ENCODE results near the gene VTCN1.
A peak's percentile ranks its signal among the peaks of the same experiment; 100 is the strongest.
"Not testable (repeated sequence)": the region's sequence is repeated elsewhere in the genome, so short reads cannot be mapped to it uniquely, and the experiment has no call there.

VTCN1 gene

DNA sequence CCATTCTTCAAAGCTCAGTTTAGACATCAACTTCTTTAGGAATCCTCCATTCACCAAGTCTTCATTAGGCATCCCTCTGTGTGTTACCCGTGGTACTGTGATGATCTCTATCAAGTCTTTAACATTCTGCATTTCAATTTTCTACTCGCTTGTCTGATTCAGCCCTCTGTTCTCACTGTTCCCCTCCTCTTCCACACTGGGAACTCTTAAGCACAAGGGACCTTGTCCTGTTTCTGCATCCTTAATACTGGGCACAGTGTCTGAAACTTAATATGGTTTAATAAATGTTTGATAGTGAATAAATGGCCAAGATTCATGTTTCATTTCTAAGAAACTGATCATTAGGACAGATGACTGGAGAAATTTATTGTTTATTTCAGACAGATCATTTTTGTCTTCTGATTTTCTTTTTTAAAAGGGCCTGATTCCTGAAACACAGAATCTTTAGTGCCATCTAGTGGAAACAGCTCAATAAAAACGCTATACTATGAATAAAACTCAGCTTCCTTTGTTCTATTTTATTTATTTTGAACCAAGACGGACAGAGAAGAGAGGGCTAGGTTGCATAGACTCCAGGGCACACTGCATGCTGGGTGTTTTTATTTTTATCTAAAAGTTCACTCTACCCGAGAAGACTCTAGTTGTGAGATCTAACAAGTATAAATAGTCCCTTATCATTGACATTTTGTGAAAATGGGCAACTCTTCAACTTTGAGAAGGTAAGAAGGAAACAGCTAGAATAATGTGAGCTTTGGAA is 82.2 kb downstream of the VTCN1 start:
- DNase-seq (ENCODE audit: low read depth in 1 of 2, low spot score in 1 of 2): no peak

DNA sequence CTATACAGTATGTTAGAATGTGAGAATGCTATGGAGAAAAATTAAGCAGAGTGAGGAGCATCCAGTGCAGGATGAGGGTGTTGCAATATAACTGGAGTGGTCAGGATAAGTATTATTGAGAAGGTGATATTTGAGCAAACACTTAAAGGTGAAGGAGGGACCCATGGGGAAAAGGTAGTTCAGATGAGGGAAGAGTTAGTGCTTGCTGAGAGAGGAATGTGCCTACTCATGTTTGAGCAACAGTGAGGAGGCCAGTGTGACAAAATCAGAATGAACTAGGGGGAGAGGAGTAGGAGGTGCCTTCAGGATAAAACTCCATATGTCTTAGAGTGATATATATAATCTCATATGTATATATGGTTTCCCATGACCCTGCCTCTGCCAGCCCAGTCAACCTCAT is 82.9 kb downstream of the VTCN1 start:
- no peak for DNase-seq (ENCODE audit: low read depth in 1 of 2, low spot score in 1 of 2)

DNA sequence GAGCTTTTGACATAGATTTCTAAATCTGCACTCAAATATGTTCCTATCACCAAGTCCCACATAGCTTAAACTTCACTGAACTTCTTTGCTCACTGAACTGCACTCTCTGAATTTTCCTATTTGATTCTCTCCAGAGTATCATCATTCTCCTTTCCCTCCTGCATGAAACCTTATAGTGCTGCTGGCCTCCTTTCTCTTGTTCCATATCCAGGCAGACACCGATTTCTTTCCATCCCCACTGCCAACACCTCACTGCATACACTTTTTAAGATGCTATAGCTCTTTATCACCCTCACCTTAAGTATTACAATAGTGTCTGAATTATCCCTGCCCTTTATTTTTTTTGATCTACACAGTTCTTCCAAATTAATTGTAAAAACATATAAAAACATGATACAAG is 86.1 kb downstream of the VTCN1 start:
- no peak for DNase-seq (ENCODE audit: low read depth in 1 of 2, low spot score in 1 of 2)

DNA sequence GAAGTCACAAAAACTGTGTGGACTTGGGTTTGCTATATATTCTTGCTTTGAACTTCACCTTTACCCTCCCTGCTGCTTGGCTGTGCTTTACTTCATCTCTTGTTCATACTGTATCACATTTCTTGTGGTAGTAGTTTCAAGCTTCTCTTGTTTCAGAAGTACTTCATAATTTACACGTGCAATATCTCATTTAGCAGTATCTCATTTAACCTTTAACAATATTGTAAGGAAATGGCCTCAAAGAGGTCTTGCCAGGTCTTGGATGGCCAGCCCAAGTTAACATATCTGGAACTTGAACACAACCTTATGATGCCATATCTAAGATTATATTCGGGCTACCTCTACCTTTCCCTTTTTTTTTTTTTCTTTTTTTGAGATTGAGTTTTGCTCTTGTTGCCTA is 87.5 kb downstream of the VTCN1 start:
- DNase-seq (ENCODE audit: low read depth in 1 of 2, low spot score in 1 of 2): no peak

DNA sequence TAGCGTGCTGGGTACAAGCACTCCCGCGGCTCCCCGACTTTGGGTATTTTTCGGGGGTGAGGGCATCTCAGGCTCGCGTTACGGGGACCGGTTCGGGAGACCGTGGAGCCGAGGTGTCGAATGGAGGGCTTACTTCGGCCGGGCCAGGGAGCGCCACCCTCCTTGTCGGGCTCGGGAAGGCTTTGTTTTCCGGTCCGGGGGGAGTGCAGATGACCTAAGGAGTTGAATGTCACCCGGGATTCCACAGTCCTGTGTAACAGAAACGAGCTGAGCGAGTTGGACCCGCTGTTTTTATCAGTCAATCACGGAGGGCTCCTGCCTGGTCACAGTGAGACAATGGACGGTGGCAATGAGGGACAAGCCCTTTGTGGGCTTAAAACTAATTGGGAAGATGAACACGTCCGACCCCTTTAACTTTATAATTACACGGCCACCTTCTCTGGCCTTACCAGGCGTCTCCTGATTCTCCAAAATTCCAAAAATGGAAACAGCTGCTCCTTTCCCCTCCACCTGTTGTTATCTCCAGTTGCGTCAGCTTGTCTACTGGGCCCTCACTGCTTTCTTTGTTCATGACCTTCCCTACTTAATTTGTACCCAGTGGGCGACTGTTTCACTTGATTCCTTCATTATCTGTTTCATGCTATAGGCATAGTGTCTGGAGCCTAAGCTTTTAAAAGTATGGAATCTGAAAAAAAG is 88.2 kb downstream of the VTCN1 start:
- DNase-seq (ENCODE audit: low read depth in 1 of 2, low spot score in 1 of 2): no peak

DNA sequence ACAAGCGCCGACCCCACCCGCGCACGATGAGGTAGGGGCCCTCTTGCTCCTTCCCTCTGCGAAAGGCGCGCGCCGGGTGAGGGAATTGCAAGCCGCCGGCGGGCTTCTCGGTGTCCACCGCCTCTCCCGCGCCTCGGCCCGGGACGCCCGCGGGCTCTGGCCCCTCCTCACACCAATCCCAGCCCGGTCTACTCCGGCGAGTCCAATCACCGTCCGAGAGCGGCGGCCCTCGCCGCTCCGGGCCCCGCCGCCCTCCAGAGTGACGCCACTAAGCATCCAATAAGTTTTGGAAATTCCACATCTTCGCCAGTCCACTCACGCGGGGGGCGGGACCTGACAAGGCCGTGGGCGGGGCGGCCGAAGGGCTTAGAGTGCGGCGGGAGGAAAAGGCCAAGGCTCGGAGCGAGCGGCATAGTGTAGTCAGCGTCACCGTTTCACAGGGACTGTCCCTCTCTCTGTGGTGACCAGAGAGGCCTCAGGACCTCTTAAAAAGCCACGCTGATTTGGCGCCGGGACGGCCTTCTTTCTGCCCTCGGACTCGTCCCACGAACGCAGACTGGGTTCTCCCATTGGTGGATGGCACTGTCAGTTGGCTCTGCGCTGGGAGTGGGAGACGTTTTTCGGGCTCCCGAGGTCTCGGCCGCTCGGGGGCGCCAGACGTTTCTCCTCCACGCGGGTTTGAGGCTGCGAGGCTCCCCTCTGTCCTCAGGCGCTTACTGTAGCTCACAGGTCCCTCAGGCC is 89.0 kb downstream of the VTCN1 start, which contains the start of gene TRIM45:
Gene TRIM45, minus strand, starts transcription at position 161 of the 741 bp plus-strand sequence. CDS start 548 bp downstream, outside the sequence.
- DNase-seq (ENCODE audit: low read depth in 1 of 2, low spot score in 1 of 2): peak; percentile 58 to 78

DNA sequence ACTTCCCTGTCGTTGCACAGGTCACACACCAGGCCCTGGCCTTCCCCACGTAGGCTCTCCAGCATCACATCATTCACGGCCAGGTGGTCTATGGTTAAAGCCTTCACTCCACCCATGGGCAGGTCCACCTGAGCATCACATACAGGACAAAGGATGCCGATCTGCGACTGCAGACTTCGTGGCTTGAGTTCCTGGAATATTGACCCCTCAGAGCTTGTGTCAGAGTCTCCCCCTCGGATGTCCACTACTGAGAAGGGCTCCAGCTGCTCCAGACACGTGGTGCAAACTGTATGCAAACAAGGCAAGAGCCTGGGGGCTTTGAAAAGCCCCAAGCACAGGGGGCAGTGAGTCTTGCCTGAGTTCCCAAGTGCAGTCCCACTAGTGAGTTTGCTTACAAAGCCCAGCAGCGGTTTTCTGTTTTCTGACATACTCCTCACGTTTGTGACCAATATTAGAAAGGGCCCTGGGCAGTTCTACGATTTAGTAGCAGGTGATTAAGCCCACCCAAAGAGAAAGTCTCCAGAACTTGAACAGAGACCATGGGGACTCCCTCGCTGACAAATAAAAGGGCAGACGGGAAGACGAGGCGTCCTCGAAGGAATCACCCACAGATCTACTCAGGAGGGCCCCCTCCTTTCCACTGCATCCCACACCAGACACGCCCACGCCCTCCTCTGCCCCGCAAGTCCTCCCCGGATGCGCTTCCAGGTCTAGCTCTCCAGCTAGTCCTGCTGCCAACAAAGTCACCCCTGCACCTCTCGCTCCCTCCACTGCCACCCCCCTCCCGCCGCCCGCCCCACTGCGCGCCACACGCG is 89.7 kb downstream of the VTCN1 start:
- DNase-seq (ENCODE audit: low read depth in 1 of 2, low spot score in 1 of 2): no peak

DNA sequence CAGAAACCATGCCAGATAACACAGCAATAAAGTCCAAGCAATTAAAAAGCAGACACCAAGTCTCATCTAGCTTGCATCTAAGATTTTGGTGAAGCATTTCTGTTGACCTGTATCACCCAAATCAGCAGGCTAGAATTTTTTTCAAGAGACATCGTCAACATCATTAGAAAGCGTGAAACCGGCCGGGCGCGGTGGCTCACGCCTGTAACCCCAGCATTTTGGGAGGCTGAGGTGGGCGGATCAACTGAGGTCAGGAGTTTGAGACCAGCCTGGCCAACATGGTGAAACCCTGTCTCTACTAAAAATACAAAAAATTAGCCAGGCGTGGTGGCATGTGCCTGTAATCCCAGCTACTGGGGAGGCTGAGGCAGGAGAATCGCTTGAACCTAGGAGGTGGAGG is 91.6 kb downstream of the VTCN1 start:
- not testable (repeated sequence) for DNase-seq (ENCODE audit: low read depth in 1 of 2, low spot score in 1 of 2)

DNA sequence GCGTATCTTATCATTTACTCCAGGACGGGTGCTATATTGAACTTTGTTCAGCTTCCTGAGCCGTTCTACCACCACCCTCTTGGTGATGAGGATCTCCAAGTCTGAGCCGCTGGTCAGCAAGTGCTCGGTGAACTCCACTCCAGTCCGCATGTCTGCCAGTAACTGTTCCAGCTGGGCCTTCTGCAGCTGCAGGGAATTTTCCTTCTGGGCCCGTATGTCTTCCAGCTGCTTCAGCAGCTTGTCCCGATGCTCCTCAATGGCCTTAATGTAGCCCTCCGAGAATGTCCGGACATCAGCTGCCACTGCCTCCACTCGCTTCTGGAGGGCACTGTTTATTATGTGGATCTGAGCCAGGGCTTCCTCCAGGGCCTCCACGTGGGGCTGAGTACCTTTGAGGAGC is 92.6 kb downstream of the VTCN1 start:
- no peak for DNase-seq (ENCODE audit: low read depth in 1 of 2, low spot score in 1 of 2)

DNA sequence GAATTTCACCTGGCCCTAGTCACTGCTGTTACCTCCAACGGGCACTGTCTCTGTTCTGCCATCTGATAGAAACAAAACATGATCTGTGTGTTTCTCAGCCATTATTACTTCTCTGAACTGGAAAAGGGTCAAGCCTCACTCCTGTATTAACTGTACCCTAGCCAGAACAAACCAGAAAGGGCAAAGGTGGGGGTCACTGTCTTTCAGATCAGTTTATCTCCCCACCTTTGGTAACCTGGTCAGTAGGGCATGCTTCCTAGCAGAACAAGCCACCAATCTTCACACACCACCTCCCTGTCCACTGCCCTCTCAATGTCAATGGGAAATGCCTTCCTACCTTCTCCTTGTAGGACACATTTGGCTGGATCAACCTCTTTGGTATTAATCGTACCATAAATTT is 93.0 kb downstream of the VTCN1 start:
- DNase-seq (ENCODE audit: low read depth in 1 of 2, low spot score in 1 of 2): no peak

DNA sequence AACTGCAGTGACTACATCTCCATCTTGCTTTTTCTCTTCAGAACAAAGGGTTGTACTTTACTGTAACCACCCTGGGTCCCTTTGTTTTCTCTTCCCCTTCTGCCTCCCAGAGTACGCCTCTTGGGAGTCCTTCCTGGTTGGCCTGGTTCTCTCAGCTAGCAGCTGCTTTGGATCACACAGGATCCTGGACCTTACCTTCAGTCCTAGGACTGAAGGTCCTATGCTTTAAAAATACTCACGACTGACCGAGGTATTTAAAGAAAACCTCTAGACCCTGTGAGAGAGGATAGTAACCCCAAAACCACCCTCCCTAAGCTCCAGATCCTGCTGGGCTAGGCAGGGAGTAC is 94.0 kb downstream of the VTCN1 start:
- no peak for DNase-seq (ENCODE audit: low read depth in 1 of 2, low spot score in 1 of 2)

DNA sequence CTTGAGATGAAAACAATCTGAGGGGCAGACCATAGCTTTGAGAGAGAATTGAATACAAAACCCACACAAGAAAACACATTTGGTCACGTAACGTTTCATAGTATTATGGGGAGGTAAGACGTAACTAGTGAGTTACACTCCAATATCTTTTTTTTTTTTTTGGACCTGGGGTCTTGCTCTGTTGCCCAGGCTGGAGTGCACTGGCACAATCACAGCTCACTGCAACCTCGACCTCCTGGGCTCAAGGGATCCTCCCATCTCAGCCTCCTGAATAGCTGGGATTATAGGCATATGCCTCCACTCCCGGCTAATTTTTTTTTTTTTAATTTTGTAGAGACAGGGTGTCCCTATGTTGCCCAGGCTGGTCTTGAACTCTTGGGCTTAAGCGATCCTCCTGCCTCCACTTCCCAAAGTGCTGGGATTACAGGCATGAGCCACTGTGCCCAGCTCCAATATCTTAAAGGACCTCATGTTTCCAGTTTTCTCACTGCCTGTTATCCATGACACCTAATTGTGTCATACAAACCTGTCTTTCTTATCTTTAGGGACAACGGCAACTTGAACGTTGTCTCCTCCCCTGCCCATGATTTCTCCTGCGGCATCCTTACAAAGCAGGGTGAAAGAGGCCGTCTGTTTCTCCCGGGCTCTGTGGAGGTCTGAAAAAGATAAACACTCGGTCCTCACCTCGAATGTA is 94.5 kb downstream of the VTCN1 start:
- no peak for DNase-seq (ENCODE audit: low read depth in 1 of 2, low spot score in 1 of 2)

DNA sequence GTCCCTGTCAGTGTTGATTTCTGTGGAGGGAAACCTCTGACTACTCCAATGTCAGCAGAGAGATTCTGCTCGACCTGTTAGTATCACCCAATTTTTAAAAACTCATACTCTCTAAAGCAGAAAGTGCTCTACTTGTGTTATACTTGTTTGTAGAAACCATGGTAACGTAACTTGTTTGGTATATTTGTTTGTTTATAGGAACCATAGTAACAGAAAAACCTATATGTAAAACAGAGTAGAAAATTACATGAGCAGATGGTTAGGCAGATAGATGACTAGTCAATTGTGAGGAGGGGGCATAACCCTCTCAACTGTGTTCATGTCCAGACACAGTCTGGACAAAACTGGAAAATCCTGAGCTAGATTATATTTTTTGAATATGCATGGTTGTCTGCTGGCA is 95.8 kb downstream of the VTCN1 start:
- DNase-seq (ENCODE audit: low read depth in 1 of 2, low spot score in 1 of 2): no peak

DNA sequence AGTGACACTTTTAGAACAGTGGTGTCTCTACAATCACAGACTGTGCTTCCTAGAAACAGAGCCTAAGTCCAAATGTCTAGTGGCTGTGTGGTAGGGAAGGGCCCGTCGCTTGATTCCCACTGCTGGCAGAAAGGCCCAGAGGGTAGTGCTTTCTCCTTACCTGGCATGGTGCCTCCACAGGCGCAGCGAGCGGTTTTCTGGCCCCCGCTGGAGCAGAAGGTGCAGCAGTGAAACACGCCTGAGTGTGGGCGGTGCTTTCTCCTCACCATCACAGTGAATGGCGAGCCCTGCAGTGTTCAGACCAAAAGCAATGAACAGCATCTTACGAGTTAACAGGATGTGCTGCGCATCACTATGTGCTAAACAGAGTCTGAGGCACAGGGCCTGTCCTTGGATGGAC is 97.5 kb downstream of the VTCN1 start:
- no peak for DNase-seq (ENCODE audit: low read depth in 1 of 2, low spot score in 1 of 2)

DNA sequence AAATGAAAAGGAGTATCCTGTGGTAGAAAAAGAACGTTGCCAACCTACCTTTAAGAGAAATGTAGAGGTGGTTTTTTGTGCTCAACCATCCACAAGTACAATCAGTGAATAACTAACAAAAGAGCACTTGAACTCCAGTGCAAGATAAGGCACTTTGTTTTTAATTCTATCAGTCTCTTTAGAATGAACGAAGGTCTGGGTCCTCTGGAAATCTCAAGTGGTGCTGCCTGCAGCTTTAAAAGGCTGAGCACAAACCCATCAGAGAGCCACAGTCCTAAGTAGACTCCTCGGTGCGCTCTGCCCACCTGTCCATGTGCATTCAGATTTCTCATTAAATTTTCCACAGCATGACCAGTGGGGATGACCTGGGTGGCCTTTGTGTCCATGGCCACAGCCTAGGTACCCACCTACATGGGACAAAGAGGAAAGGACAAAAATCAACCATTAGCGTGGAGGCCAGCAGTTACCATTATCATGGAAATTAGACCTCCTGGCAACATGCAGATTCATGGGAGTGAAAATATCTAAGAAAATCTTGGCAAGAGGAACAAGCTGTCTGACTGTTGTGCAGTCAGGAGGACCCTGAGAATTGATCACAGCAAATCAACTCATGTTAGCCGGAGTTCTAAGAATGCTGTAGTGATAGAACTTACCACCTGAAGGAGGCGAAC is 98.5 kb downstream of the VTCN1 start:
- DNase-seq (ENCODE audit: low read depth in 1 of 2, low spot score in 1 of 2): no peak

DNA sequence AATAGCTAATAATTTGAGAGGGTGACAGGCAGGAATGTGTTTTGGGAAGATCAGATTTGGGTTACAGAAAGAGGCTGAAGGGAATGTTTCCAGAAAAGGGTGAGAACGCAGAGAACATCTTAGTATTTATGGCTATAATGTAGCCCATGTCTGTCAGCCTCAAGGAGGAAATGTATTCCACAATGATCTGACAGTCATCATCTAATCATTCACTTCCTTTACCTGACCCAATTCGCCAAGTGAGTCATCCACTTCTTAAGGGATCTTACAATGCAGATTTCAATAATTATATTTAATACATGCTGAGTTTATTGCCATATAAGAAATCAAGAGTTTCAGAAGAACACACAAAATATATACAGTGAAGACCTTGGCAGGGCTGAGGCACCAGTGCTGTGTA is 100.0 kb downstream of the VTCN1 start:
- no peak for DNase-seq (ENCODE audit: low read depth in 1 of 2, low spot score in 1 of 2)

DNA sequence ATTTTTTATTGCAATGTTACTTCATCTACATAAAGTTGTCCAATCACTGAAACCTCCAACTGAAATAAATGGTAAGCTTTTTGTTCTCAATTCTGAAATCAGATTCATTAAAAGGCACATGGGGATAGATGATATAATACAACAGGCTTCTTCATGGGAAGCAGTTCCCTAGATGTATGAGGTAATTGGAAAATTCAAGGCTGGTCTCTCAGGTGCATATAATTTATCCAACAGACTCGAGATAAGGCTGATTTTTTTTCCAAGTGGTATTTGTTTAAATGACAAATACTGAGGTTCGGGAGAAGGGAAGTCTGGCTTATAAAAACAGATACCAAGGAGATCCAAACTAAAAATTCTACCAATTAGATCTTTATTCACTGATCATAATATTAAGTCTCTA is 103.4 kb downstream of the VTCN1 start:
- DNase-seq (ENCODE audit: low read depth in 1 of 2, low spot score in 1 of 2): no peak

DNA sequence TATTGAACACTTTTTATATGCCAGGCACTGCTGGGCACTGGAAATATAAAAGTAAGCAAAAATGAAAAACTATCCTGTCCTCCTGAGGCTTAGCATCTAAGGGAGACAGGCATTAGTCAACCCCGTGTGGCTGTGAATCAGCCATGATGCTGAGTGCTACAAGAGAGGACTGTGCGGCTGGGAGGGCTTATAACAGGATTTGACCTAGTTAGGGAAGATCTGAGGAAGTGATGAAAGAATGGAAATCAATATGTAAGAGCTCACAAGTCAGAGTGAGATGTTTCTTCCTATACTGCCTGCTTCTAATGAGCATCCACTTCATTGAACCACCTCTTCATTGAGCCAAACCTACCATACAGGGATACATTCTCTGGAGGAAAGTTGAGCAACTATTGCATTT is 104.2 kb downstream of the VTCN1 start:
- DNase-seq (ENCODE audit: low read depth in 1 of 2, low spot score in 1 of 2): no peak

DNA sequence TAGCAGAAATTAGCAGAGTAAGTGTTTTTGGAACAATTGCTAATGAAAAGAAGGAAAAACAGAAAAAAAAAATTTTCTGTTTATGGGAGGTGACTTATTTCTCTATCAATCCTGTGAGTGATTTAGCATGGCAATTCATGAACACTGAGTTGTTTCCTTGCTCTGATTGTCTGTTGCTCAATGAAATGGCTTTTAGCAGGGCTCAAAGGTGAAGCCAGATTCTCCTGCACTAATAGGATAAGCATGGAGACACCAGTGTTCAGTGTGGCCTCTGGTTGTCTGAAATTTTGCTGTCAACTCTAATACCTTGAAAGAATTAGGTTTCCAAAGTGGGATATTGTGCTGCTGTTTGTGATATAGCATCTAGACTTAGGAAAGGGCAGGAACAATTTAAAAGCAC is 105.0 kb downstream of the VTCN1 start:
- no peak for DNase-seq (ENCODE audit: low read depth in 1 of 2, low spot score in 1 of 2)

DNA sequence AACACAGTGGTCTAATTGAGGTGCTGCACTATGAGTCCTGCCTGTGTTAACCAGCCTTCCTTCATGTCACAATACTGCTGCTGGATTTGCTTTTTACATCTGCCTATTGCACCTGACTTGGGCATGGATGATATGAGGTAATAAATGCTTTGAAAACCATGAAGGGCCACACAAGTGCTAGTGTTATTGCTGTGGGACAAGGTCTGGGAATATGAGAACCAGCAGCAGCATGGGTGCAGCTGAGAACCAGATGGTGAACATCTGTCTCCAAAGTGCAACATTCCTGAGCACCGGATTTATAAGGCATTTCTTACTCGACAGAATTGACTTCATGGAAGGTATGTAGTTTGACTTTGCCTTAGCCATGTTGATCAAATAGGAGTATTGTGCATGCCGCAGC is 105.7 kb downstream of the VTCN1 start:
- DNase-seq (ENCODE audit: low read depth in 1 of 2, low spot score in 1 of 2): no peak
